SK-N-SH (cell line): ENCODE data around the gene MNT. TPM values are rescaled to one million over a fixed set of nuclear protein-coding genes. Genes with fewer than 3 reads are reported as not detected.

Experiments used
- CTCF ChIA-PET: fragments of 300-600, 350-600 bp; formaldehyde crosslinking; extraction: SDS; loops from one replicate; lab custom pipeline; 2021; lab: Yijun Ruan, JAX
- POLR2A ChIA-PET: fragments of 350-600 bp; sonication (Branson Sonifier 250); formaldehyde crosslinking; extraction: SDS; loops from one replicate; lab custom pipeline; 2020; ENCODE audit warnings: antibody characterized with exemption, inconsistent platforms; lab: Yijun Ruan, JAX
- DNase-seq: peaks from one replicate; pipeline ENCODE4 v3.0.0; 2012
- H2AFZ ChIP-seq: fragments of 200-600 bp; sonication (generic); 2 replicates; pipeline ENCODE4 v1.8.1; 2016; ENCODE audit warnings: antibody characterized with exemption, mild to moderate bottlenecking, low read depth
- H3F3A ChIP-seq: fragments of 200-600 bp; sonication (generic); replicated peaks from 2 replicates; pipeline ENCODE3; 2016; ENCODE audit warnings: antibody characterized with exemption, mild to moderate bottlenecking; ENCODE audit not compliant: insufficient read depth
- H3K27ac ChIP-seq, 2 experiments: fragments of 200-500 bp in 1 of 2; fragments of 200-600 bp in 1 of 2; sonication (Bioruptor generic) in 1 of 2; sonication (generic), shearing (Covaris generic) in 1 of 2; 2 replicates each; pipeline versions ENCODE4 v1.5.1 to v1.6.1; 2014 to 2016; ENCODE audit warnings: low read depth in 2 of 2, inconsistent platforms in 1 of 2, low read length in 1 of 2, mild to moderate bottlenecking in 1 of 2, mixed read lengths in 1 of 2
- H3K27me3 ChIP-seq: fragments of 200-600 bp; sonication (generic), shearing (Covaris generic); 2 replicates; pipeline ENCODE4 v1.6.1; 2016; ENCODE audit warnings: mixed run types; ENCODE audit not compliant: insufficient read depth
- H3K36me3 ChIP-seq, 2 experiments: fragments of 200-500 bp in 1 of 2; fragments of 200-600 bp in 1 of 2; sonication (Bioruptor generic) in 1 of 2; sonication (generic) in 1 of 2; replicated peaks in 1 of 2; 2 replicates each; pipeline versions ENCODE3 to v1.5.1; 2014 to 2016; ENCODE audit warnings: low read length in 1 of 2, mild to moderate bottlenecking in 1 of 2; ENCODE audit not compliant: insufficient read depth in 2 of 2, control insufficient read depth in 1 of 2
- H3K4me1 ChIP-seq, 2 experiments: fragments of 200-500 bp in 1 of 2; fragments of 200-600 bp in 1 of 2; sonication (Bioruptor generic) in 1 of 2; sonication (generic), shearing (Covaris generic) in 1 of 2; 2 replicates each; pipeline versions ENCODE4 v1.5.1 to v1.6.1; 2014 to 2016; ENCODE audit warnings: low read depth in 1 of 2, low read length in 1 of 2, mixed run types in 1 of 2; ENCODE audit not compliant: insufficient read depth in 2 of 2, control insufficient read depth in 1 of 2
- H3K4me2 ChIP-seq: fragments of 200-600 bp; sonication (generic), shearing (Covaris generic); 2 replicates; pipeline ENCODE4 v1.6.1; 2017; ENCODE audit warnings: mixed run types
- H3K4me3 ChIP-seq, 2 experiments: fragments of 200-500 bp in 1 of 2; fragments of 200-600 bp in 1 of 2; sonication (Bioruptor generic) in 1 of 2; sonication (generic), shearing (Covaris generic) in 1 of 2; 2 replicates each; pipeline versions ENCODE4 v1.5.1 to v1.8.1; 2014 to 2016; ENCODE audit warnings: low read depth in 2 of 2, inconsistent platforms in 1 of 2, low read length in 1 of 2, mild to moderate bottlenecking in 1 of 2, mixed read lengths in 1 of 2, moderate library complexity in 1 of 2
- H3K79me2 ChIP-seq: fragments of 200-600 bp; sonication (generic); 2 replicates; pipeline ENCODE4 v1.8.1; 2017; ENCODE audit warnings: mild to moderate bottlenecking; ENCODE audit not compliant: insufficient read depth
- H3K9ac ChIP-seq: fragments of 200-600 bp; sonication (generic); 2 replicates; pipeline ENCODE4 v1.6.1; 2017; ENCODE audit warnings: mixed run types
- H3K9me2 ChIP-seq: fragments of 200-600 bp; sonication (generic); 2 replicates; pipeline ENCODE4 v1.6.1; 2017; ENCODE audit warnings: mixed run types
- H3K9me3 ChIP-seq: fragments of 200-600 bp; sonication (generic); 2 replicates; pipeline ENCODE4 v1.6.1; 2017; ENCODE audit warnings: mixed run types, mild to moderate bottlenecking, moderate library complexity
- H4K20me1 ChIP-seq: fragments of 200-600 bp; sonication (generic); 2 replicates; pipeline ENCODE4 v1.6.1; 2017; ENCODE audit warnings: mild to moderate bottlenecking, mixed run types; ENCODE audit not compliant: insufficient read depth
- ELF1 ChIP-seq: IDR thresholded peaks from 2 replicates; pipeline ENCODE4 v1.4.0; 2012
- EP300 ChIP-seq, 2 experiments: IDR thresholded peaks; 2 replicates each; pipeline versions ENCODE4 v1.4.0 to v1.6.1; 2012; ENCODE audit warnings: borderline replicate concordance in 1 of 2, low read depth in 1 of 2, low read length in 1 of 2
- EZH2phosphoT487 ChIP-seq: fragments of 200-600 bp; sonication (generic); IDR thresholded peaks from 2 replicates; pipeline ENCODE4 v1.6.1; 2017; ENCODE audit warnings: low read depth, mixed run types, mild to moderate bottlenecking, antibody characterized with exemption, moderate library complexity, borderline replicate concordance
- FOXJ3 ChIP-seq: sonication (generic); formaldehyde crosslinking; IDR thresholded peaks from 2 replicates; pipeline ENCODE4 v1.5.1; 2020; ENCODE audit warnings: mild to moderate bottlenecking, missing genetic modification reagents
- GATA2 ChIP-seq: sonication (generic); formaldehyde crosslinking; IDR thresholded peaks from 2 replicates; pipeline ENCODE4 v1.5.0; 2020; ENCODE audit warnings: mild to moderate bottlenecking, missing genetic modification reagents
- JUND ChIP-seq: IDR thresholded peaks from 2 replicates; pipeline ENCODE4 v1.4.0; 2012
- MXI1 ChIP-seq: IDR thresholded peaks from 2 replicates; pipeline ENCODE4 v1.6.1; 2012; ENCODE audit warnings: mild to moderate bottlenecking, low read depth, low read length, improper control_type of control experiment
- NRF1 ChIP-seq: IDR thresholded peaks from 2 replicates; pipeline ENCODE4 v1.6.1; 2012; ENCODE audit warnings: low read depth, mild to moderate bottlenecking, low read length
- RAD21 ChIP-seq: IDR thresholded peaks from 2 replicates; pipeline ENCODE4 v1.6.1; 2012; ENCODE audit warnings: mild to moderate bottlenecking, low read length
- RCOR1 ChIP-seq: fragments of 150-350 bp; IDR thresholded peaks from 2 replicates; pipeline ENCODE4 v1.6.1; 2017; ENCODE audit warnings: antibody characterized with exemption, low read length
- RFX5 ChIP-seq: IDR thresholded peaks from 2 replicates; pipeline ENCODE4 v1.6.1; 2012; ENCODE audit warnings: mild to moderate bottlenecking, improper control_type of control experiment, low read length
- SIN3A ChIP-seq: IDR thresholded peaks from 2 replicates; pipeline ENCODE4 v1.6.1; 2012; ENCODE audit warnings: low read depth, mild to moderate bottlenecking, low read length, moderate library complexity, borderline replicate concordance
- SMC3 ChIP-seq: IDR thresholded peaks from 2 replicates; pipeline ENCODE4 v1.6.1; 2012; ENCODE audit warnings: low read depth, low read length, improper control_type of control experiment
- TAF1 ChIP-seq: IDR thresholded peaks from 2 replicates; pipeline ENCODE4 v1.6.1; 2012; ENCODE audit warnings: low read depth, mild to moderate bottlenecking, low read length, moderate library complexity, borderline replicate concordance
- TCF12 ChIP-seq: IDR thresholded peaks from 2 replicates; pipeline ENCODE4 v1.4.0; 2012
- TEAD4 ChIP-seq: IDR thresholded peaks from 2 replicates; pipeline ENCODE4 v1.4.0; 2012; ENCODE audit warnings: mild to moderate bottlenecking, borderline replicate concordance; ENCODE audit not compliant: insufficient read depth
- WGBS: methylation state at CpG from one replicate; pipeline ENCODE4 v1.1.6; 2017; ENCODE audit warnings: low lambda C conversion rate; 5-methylcytosine and 5-hydroxymethylcytosine counted together
- polyA plus RNA-seq, 3 experiments: library from polyadenylated mRNA; depleted of rRNA; stranded (reverse); fragments of >200 nt; gene quantifications; 2 replicates each; pipeline ENCODE4 v1.2.3, GENCODE V29; 2012
- TF ChIP-seq, protein P1 (sequence below): IDR thresholded peaks from 2 replicates; pipeline ENCODE4 v1.4.0; 2012; ENCODE audit warnings: low read depth, borderline replicate concordance
- TF ChIP-seq, protein P2 (sequence below): IDR thresholded peaks from 2 replicates; pipeline ENCODE4 v1.4.0; 2012; ENCODE audit warnings: low read depth, borderline replicate concordance
- TF ChIP-seq, protein P3 (sequence below): IDR thresholded peaks from 2 replicates; pipeline ENCODE4; 2012
- TF ChIP-seq, protein P4 (sequence below): fragments of 150-350 bp; IDR thresholded peaks from 2 replicates; pipeline ENCODE4 v1.6.1; 2016; ENCODE audit warnings: mild to moderate bottlenecking, low read depth, low read length

MNT gene
- polyA plus RNA-seq, 1 of the 3 experiments (the other 2 are of a cell fraction), result 7.1 TPM

DNA sequence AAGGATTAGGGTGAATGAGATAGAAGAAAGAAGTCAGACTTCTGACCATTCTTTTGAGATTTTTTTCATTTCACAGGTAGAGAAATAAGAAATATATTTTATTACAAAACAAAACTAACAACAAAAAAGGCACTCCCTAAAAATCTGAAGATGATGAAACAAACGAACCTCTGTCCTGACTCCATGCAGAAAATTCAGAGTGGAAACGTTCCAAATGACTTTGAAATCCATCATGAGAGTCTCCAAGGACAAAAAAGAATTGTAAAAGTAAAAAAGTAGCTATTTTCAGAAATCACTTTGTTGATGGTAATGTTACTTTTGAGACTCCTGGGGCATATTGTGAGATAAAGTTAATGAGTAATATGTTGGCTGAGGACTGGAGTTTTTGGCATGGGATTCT, 26.4 kb upstream of the MNT start:
- H3K9me3 ChIP-seq, result no peaks in the 10 kb centered on the region
- POLR2A ChIA-PET, result no interaction called here
- no peaks in the 10 kb centered on the region; the same call in 1 of the 2 replicates for H3K79me2 ChIP-seq
- no peak for DNase-seq
- TF ChIP-seq SIN3A, result no peak
- TF ChIP-seq RCOR1, result no peak
- TF ChIP-seq NRF1, result no peak
- TF ChIP-seq, protein P1, sequence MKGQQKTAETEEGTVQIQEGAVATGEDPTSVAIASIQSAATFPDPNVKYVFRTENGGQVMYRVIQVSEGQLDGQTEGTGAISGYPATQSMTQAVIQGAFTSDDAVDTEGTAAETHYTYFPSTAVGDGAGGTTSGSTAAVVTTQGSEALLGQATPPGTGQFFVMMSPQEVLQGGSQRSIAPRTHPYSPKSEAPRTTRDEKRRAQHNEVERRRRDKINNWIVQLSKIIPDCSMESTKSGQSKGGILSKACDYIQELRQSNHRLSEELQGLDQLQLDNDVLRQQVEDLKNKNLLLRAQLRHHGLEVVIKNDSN, result no peak
- no peak for TF ChIP-seq RAD21
- H3K9ac ChIP-seq, result no peak overlapping the region
- H2AFZ ChIP-seq, result no peak overlapping the region
- no peaks in the 10 kb centered on the region for H3K4me1 ChIP-seq
- no peaks in the 10 kb centered on the region for H3F3A ChIP-seq
- no peaks in the 10 kb centered on the region for H3K9me2 ChIP-seq
- no peak overlapping the region for H3K27ac ChIP-seq
- no peaks in the 10 kb centered on the region for H3K27me3 ChIP-seq
- H3K36me3 ChIP-seq, result peaks cover 0 to 11% of the 10 kb centered on the region in 2 experiments
- no peaks in the 10 kb centered on the region for H4K20me1 ChIP-seq
- H3K4me2 ChIP-seq, result no peak overlapping the region
- no peak overlapping the region for H3K4me3 ChIP-seq
- CTCF ChIA-PET, result interaction anchor here (0.9 to 4.3 kb wide), 4 partner anchors 11 to 45 kb away, joined by 3 to 38 read pairs (median 3); no protein-coding TSS in a partner anchor
- WGBS, result 72% methylated on average over 2 of the region's 2 CpGs

DNA sequence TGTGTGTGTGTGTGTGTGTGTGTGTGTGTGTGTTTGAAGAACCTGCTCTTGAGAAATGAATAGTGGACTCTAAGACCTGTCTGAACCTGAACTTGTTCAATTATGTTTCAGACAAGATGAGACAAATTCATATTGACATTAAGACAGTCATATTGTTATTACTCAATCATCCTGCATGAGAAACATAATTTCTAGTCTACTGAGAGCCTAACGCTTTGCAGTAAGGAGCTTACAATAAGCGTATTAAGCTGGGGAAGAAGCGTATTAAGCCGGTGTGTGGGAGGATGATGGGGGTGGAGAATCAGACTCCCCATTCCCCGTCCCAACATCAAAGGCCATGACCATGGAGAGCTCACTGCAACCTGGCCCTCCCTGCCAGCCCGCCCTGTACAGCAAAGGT, 22.4 kb upstream of the MNT start:
- Histone ChIP-seq H3K27ac (no peak overlapping the region), H3K9ac (no peak overlapping the region), H3F3A (no peaks in the 10 kb centered on the region), H2AFZ (no peak overlapping the region), H3K27me3 (no peaks in the 10 kb centered on the region), H3K36me3 (peaks cover 12% of the 10 kb centered on the region in 2 experiments), H3K4me3 (no peak overlapping the region), H3K9me2 (no peaks in the 10 kb centered on the region), H3K4me1 (no peaks in the 10 kb centered on the region), H4K20me1 (no peaks in the 10 kb centered on the region), H3K79me2 (no peaks in the 10 kb centered on the region; the same call in 1 of the 2 replicates), H3K9me3 (no peaks in the 10 kb centered on the region), H3K4me2 (no peak overlapping the region)
- ChIA-PET CTCF (no interaction called here), POLR2A (interaction anchor here (0.7 kb wide), 1 partner anchor 39 kb away, joined by 3 read pairs; no protein-coding TSS in a partner anchor)
- no peak for DNase-seq
- TF ChIP-seq NRF1 (no peak), EZH2phosphoT487 (no peak), MXI1 (no peak), ELF1 (no peak), EP300 (IDR thresholded peaks at IDR 0.05; ENCODE audit: borderline replicate concordance in 1 of 2, low read depth in 1 of 2, low read length in 1 of 2) (no peak), JUND (no peak), TEAD4 (no peak), SIN3A (no peak), SMC3 (no peak), GATA2 (CRISPR knock-in tag) (no peak), FOXJ3 (CRISPR knock-in tag) (no peak), TCF12 (no peak), TAF1 (no peak), RFX5 (no peak)
- TF ChIP-seq, protein P1, result no peak
- TF ChIP-seq, protein P2, sequence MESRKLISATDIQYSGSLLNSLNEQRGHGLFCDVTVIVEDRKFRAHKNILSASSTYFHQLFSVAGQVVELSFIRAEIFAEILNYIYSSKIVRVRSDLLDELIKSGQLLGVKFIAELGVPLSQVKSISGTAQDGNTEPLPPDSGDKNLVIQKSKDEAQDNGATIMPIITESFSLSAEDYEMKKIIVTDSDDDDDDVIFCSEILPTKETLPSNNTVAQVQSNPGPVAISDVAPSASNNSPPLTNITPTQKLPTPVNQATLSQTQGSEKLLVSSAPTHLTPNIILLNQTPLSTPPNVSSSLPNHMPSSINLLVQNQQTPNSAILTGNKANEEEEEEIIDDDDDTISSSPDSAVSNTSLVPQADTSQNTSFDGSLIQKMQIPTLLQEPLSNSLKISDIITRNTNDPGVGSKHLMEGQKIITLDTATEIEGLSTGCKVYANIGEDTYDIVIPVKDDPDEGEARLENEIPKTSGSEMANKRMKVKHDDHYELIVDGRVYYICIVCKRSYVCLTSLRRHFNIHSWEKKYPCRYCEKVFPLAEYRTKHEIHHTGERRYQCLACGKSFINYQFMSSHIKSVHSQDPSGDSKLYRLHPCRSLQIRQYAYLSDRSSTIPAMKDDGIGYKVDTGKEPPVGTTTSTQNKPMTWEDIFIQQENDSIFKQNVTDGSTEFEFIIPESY, result no peak
- TF ChIP-seq, protein P3, sequence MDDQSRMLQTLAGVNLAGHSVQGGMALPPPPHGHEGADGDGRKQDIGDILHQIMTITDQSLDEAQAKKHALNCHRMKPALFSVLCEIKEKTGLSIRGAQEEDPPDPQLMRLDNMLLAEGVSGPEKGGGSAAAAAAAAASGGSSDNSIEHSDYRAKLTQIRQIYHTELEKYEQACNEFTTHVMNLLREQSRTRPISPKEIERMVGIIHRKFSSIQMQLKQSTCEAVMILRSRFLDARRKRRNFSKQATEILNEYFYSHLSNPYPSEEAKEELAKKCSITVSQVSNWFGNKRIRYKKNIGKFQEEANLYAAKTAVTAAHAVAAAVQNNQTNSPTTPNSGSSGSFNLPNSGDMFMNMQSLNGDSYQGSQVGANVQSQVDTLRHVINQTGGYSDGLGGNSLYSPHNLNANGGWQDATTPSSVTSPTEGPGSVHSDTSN, result no peak
- TF ChIP-seq, protein P4, sequence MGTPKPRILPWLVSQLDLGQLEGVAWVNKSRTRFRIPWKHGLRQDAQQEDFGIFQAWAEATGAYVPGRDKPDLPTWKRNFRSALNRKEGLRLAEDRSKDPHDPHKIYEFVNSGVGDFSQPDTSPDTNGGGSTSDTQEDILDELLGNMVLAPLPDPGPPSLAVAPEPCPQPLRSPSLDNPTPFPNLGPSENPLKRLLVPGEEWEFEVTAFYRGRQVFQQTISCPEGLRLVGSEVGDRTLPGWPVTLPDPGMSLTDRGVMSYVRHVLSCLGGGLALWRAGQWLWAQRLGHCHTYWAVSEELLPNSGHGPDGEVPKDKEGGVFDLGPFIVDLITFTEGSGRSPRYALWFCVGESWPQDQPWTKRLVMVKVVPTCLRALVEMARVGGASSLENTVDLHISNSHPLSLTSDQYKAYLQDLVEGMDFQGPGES, result no peak
- 96% methylated on average over 6 of the region's 6 CpGs for WGBS
